Measurements from ENCODE around the gene TIMP2. TPM values are rescaled to one million over a fixed set of nuclear protein-coding genes. Genes with fewer than 3 reads are reported as not detected.

Gene TIMP2
- total and polyA plus RNA-seq, 2 of the 4 experiments (the other 2 are of a cell fraction) = 43.9 to 416 TPM

- WGBS, 2 experiments (ENCODE audit: extremely low coverage in 2 of 2, insufficient read length in 1 of 2) = 100% methylated on average over 5 of the region's 10 CpGs; no CpG with 5 or more reads in 1 of the 2 experiments
- H2BK20ac ChIP-seq (ENCODE audit: low read depth, low read length) = no peak overlapping the region
- no peak overlapping the region for H3K27ac ChIP-seq (ENCODE audit: insufficient read depth, low read length)
- H2AFZ ChIP-seq (replicated peaks; ENCODE audit: low read length, poor library complexity) = no peak overlapping the region
- no peak overlapping the region for H3K14ac ChIP-seq (replicated peaks; ENCODE audit: low read depth, low read length)
- H3K9me1 ChIP-seq (ENCODE audit: insufficient read depth, low read length) = peaks cover 43% of the 10 kb centered on the region
- dilution Hi-C loops (cut with HindIII; ENCODE audit: low sequenced_read_pairs, unreplicated experiment) = no loop called here
- H3K36me3 ChIP-seq (ENCODE audit: control insufficient read depth, insufficient read depth, low read length) = peaks cover 41% of the 10 kb centered on the region
- no peak overlapping the region for H2AK9ac ChIP-seq (replicated peaks; ENCODE audit: low read depth, low read length, poor library complexity)
- no peak overlapping the region for H2AK5ac ChIP-seq (ENCODE audit: low read depth, low read length)
- no peak overlapping the region for H4K91ac ChIP-seq (ENCODE audit: insufficient read depth, low read depth, low read length)
- no peak overlapping the region for H4K8ac ChIP-seq (ENCODE audit: low read depth in 2 of 2, low read length in 2 of 2)
- ChIA-PET POLR2A (ENCODE audit: unreplicated experiment) (no interaction called here), CTCF (no interaction called here)
- ATAC-seq (ENCODE audit: low read depth) (no peak), DNase-seq (no peak)
- peaks cover 29 to 88% of the 10 kb centered on the region in 2 experiments for H3K79me1 ChIP-seq (ENCODE audit: low read depth in 1 of 2, low read length in 2 of 2)
- no peak overlapping the region for H3K18ac ChIP-seq (ENCODE audit: low read depth, low read length)
- TF ChIP-seq BHLHE40 (IDR thresholded peaks at IDR 0.05; ENCODE audit: low read depth, low read length) (no peak), CTCF (conservative IDR thresholded peaks at IDR 0.05; ENCODE audit: low read depth, low read length) (no peak), MAFK (IDR thresholded peaks at IDR 0.05; ENCODE audit: low read depth, low read length) (no peak), ELK1 (IDR thresholded peaks at IDR 0.05; ENCODE audit: borderline replicate concordance, low read depth, low read length) (no peak), RCOR1 (IDR thresholded peaks at IDR 0.05; ENCODE audit: insufficient replicate concordance, low read length) (no peak)
- no peak overlapping the region for H3K23ac ChIP-seq (ENCODE audit: low read depth, low read length)
- peaks cover 21% of the 10 kb centered on the region for H3K4me1 ChIP-seq (ENCODE audit: control insufficient read depth, insufficient read depth, low read length)
- H3K9me3 ChIP-seq (ENCODE audit: control insufficient read depth, insufficient read depth, low read length) = no peaks in the 10 kb centered on the region
- intact Hi-C loops (cut with micrococcal nuclease) = no loop called here
- no peak overlapping the region for H2BK15ac ChIP-seq (ENCODE audit: low read depth, low read length)
- in situ Hi-C loops (cut with MboI; ENCODE audit: low sequenced_read_pairs) = no loop called here
- no peak overlapping the region for H3K9ac ChIP-seq (ENCODE audit: low read depth, low read length)
- H4K5ac ChIP-seq (ENCODE audit: low read depth, low read length) = no peak overlapping the region
- no peak overlapping the region for H3K4me3 ChIP-seq (ENCODE audit: insufficient read depth, low read depth, low read length)
- H2BK120ac ChIP-seq (ENCODE audit: low read depth, low read length) = no peak overlapping the region
- no peak overlapping the region for H2BK5ac ChIP-seq (ENCODE audit: low read depth, low read length, poor library complexity, severe bottlenecking)
- no TSS peak for BruUV-seq (replicated peaks)
- H3K27me3 ChIP-seq (ENCODE audit: control insufficient read depth, insufficient read depth, low read length) = no peaks in the 10 kb centered on the region
- H3K4ac ChIP-seq (ENCODE audit: low read depth, low read length) = no peak overlapping the region
- H3K4me2 ChIP-seq (ENCODE audit: low read depth, low read length) = no peak overlapping the region
- H3K56ac ChIP-seq (ENCODE audit: extremely low read depth, insufficient read depth, low read length) = no peak overlapping the region
- peaks cover 94% of the 10 kb centered on the region for H4K20me1 ChIP-seq (ENCODE audit: insufficient read depth, low read length)
Observed at GRCh38 chr17:78901806-78902205, 23.4 kb downstream of the TIMP2 start.
